Colon (tissue), 2 donors: ENCODE results near the gene ITGA7.

ENCODE experiments used
- FAIRE-seq: peaks from 2 replicates; lab custom pipeline; 2012; peaks lifted over from hg19 to GRCh38; lab: Jason Lieb, UNC
- donor health status: control.
- donor health status: control.

The ITGA7 gene, protein sequence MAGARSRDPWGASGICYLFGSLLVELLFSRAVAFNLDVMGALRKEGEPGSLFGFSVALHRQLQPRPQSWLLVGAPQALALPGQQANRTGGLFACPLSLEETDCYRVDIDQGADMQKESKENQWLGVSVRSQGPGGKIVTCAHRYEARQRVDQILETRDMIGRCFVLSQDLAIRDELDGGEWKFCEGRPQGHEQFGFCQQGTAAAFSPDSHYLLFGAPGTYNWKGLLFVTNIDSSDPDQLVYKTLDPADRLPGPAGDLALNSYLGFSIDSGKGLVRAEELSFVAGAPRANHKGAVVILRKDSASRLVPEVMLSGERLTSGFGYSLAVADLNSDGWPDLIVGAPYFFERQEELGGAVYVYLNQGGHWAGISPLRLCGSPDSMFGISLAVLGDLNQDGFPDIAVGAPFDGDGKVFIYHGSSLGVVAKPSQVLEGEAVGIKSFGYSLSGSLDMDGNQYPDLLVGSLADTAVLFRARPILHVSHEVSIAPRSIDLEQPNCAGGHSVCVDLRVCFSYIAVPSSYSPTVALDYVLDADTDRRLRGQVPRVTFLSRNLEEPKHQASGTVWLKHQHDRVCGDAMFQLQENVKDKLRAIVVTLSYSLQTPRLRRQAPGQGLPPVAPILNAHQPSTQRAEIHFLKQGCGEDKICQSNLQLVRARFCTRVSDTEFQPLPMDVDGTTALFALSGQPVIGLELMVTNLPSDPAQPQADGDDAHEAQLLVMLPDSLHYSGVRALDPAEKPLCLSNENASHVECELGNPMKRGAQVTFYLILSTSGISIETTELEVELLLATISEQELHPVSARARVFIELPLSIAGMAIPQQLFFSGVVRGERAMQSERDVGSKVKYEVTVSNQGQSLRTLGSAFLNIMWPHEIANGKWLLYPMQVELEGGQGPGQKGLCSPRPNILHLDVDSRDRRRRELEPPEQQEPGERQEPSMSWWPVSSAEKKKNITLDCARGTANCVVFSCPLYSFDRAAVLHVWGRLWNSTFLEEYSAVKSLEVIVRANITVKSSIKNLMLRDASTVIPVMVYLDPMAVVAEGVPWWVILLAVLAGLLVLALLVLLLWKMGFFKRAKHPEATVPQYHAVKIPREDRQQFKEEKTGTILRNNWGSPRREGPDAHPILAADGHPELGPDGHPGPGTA

DNA sequence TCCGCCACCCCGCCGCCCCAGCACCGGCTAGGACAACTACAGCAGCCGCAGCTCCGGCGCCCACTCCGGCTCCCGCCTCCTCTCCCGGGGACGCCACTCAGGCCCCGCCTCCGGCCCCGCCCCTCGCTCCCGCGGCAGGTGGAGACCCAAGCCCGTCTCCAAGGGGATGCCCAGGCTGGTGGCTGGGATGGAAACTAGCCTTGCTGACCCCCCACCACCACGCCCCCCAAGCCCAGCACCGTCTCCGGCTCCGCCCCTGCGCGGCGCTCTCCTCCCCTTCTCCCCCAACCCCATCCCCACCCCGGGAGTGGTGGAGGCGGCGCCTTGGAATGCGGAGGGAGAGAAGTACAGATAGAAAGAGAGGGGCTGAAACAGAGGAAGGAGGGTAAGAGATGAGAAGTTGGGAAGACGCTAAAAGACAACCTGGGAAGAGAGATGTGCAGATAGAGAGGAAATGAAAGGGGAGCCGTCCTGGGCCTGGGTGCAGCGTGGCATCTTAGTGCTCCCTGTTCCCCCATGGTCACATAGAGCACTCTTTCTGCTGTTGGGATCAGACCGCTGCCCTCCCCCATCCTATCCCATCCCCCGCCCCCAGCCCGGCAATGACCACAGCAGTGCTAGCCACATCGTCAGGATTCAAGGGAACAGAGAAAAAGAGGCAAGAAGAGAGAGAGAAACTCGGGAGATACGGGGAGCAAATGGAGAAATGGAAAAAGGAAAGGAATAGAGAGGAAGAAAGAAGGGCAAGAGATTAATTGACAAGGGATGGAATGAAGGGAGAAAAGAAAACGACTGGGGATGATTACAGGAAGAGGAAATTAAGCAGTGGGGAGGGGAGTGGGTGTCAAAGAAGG lies at the start of gene ITGA7:
ITGA7 (minus strand) TSS at position 64 of the 854 bp plus-strand sequence. CDS start 222 bp downstream, outside the sequence.
- no peak for FAIRE-seq

DNA sequence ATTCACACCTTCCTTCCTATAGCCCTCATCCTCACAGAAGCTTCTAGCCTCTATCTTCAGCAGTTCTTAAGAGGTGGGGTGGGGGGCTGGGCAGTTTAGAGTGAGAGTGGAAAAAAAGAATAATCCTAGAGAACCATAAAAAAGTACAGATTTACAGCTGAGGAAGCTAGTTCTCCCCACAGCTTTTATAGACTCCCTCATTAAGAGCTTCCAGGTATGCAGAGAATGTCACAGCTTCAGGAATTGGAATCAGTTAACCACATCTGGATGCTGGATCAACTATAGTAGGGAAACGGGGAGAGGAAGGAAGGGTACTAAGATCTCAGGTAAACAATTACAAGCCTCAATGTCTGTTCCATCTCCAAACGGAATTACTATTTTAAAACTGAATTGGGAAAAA lies 47.5 kb upstream of the ITGA7 start:
- no peak for FAIRE-seq

GRCh38 chr12:55748230-55748993 lies 40.7 kb upstream of the ITGA7 start:
- no peak for FAIRE-seq

- FAIRE-seq: no peak
Measured at GRCh38 chr12:55746913-55747231, 39.2 kb upstream of the ITGA7 start.

- no peak for FAIRE-seq
Measured at GRCh38 chr12:55746174-55746912, 38.6 kb upstream of the ITGA7 start.

DNA sequence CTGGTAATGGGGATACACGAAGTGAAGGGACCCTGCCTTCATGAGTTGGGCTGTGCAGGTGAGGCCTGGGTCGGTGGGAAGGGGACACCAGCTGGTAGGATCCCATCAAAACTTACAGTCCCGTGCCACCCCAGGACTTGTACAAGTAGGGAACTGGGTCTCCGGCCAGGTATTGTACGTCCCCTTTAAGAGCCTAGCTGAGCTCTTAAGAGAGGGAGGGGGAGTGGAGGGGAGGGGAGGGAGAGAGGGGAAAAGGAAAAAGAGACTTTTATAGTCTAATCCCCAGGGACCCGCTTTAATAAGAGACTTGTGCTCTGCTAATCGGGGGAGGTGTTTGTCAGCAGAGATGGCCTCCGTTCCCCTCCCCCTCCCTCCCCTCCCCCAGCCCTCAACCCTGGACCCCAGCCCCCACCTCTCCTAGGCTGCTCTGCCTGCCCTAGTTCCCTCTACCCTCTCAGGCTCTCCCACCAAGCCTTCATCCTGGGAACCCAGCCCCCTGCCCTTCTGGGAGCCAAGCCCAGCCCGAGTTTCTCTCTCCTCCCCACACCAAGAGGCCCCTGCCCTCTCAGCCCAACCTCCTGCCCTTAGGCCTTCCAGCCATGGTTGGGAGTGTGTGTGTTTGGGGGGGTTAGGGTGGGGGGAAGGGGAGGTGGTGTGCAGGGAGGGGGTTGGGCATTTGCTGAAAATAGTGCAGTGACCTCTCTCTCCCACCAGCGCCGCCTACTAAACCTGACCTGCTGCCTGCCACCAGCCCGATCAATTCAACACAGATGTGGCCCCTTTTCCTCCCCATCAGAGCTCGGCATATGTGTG lies 37.9 kb upstream of the ITGA7 start:
- FAIRE-seq: no peak

DNA sequence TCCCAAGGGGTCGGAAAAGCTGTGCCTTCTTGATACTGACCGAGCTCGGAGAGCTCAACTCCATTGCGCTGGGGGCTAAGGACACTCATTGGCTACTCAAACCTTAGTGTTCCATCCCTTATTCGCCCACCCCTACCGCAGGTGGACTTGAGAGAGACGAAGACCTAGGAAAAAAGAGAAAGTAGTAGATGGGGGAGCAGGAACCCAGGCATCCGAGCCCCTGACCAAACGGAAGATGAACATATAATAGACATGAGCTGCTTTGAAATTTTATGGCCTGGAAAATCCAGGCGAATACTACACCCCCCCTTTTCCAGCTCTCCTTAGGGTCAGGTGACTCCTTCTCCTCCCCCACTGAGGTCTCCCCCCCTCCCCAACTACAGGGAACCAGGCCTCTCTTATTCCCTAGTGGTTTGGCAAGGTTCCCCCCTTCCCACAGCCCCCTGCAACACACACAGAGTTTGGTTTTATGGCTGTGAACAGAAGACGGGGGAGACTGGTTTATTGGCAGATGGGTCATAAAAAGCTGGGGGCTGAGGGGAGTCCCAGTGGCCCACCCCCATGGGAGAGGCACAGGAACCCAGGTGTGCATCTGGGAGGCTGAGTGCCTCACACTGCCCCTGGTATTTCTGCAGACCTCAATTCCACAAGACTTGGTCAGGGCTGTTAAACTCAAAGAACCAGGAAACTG lies 36.8 kb upstream of the ITGA7 start:
- no peak for FAIRE-seq

DNA sequence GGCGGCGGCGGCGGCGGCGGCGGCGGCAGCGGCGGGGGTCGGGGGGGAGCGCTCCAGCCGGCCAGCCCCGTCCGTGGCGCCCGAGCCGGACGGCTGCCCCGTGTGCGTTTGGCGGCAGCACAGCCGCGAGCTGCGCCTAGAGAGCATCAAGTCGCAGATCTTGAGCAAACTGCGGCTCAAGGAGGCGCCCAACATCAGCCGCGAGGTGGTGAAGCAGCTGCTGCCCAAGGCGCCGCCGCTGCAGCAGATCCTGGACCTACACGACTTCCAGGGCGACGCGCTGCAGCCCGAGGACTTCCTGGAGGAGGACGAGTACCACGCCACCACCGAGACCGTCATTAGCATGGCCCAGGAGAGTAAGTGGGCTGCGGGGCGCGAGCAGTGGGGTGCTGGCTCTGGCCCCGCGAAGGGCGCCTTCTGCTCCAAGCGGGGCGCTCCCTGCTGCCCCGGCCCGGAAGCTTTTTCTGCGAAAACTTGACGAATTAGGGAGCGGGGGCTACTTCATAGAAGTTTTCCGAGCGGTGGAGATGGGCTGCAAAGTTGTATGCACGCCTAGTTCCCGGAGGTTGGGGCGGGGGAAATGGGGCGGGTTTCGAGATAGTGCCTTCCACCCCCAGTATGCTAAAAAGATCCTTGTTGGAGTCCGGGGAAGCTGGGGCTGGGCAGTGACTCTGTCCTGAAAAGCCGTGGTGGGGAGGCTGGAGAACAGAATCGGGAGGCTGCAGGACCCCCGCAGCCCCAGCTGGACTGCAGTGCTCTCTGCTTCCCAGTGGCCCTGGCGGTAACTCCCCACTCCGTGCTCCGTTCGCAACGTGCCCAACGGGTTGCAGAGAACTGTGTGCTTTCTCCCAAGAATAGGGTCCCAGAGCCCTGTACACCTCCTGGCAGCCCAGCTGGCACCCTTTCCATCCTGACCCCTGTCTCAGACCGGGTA lies 36.0 kb upstream of the ITGA7 start:
- FAIRE-seq: no peak

DNA sequence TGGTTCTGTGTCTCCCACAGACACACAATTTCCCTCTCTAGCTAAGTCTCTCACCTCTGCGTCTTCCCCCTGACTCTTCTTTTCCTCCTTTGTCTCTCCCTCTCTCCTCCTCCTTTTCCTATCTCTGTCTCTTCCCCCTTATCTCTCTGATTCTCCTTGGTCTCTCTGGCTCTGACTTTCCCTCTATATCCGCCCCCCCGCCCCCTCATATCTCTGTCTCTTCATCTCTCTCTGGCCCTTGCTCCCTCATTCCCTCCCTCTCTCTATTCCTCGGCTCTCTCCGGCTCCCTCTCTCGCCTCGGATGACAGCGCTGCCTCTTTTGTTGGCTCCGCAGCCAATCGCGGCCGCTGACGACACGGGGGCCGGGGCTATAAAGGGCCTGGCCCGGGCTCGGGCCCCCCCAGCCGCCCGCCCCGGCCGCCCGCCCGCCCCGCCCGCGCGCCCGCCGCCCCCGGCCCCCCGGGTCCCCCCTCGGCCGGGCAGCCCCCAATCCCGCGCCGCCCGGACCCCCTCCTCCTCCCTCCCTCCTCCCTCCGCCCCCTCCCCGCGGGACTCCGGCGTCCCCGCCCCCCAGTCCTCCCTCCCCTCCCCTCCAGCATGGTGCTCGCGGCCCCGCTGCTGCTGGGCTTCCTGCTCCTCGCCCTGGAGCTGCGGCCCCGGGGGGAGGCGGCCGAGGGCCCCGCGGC lies 35.2 kb upstream of the ITGA7 start, which contains the start of gene GDF11:
GDF11 (plus strand) TSS at position 404 of the 687 bp plus-strand sequence; CDS start at position 599, 195 bp downstream.
- no peak for FAIRE-seq

GRCh38 chr12:55741931-55742680 lies 34.4 kb upstream of the ITGA7 start:
- FAIRE-seq: no peak

GRCh38 chr12:55739025-55739378 lies 31.3 kb upstream of the ITGA7 start:
- no peak for FAIRE-seq

- FAIRE-seq: no peak
Measured at GRCh38 chr12:55738123-55739024, 30.7 kb upstream of the ITGA7 start.

DNA sequence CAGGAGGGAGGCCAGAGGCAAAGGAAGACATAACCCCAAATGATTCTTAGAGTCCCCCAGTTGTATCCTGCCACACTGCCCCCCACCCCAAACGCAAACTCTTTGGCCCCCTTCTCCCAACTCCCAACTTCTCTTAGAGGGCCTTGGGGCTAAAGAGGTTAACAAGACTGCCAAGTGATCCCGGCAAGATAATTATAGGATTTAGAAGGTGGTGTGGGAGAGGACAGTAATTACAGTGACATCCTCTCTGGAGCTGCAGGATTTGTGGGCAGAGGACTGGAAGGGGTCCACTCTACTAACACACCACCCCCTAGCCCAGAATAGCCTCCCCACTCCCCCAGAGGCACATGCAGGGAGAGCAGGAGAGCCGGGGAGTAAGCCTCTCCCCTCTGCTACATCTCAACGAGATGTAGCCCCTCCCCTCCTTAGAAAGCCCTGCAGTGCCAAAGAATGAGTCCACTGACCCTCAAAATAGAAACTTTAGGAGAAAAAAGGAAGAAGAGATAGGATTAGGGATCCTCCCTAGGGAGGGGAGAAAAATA lies 29.9 kb upstream of the ITGA7 start:
- FAIRE-seq: no peak

- no peak for FAIRE-seq
Measured at GRCh38 chr12:55736780-55737580, 29.3 kb upstream of the ITGA7 start.
